HCT116 (cell line): ENCODE data around the gene WFDC1. TPM values are rescaled to one million over a fixed set of nuclear protein-coding genes. Genes with fewer than 3 reads are reported as not detected.
"Not testable (repeated sequence)": the region's sequence is repeated elsewhere in the genome, so short reads cannot be mapped to it uniquely, and the experiment has no call there.

Experiments
- ATAC-seq: fragments of 200-7000 bp; cut with Tn5 transposase; 2 replicates; pipeline ENCODE4 v1.9.1; 2020; ENCODE audit warnings: mild to moderate bottlenecking, moderate library complexity
- BruUV-seq: library from RNA; stranded (reverse); fragments of 400-500 nt; replicated peaks from 2 replicates; lab custom pipeline; 2021; lab: Mats Ljungman, UMichigan
- CTCF ChIA-PET: fragments of 300-600 bp; sonication (Branson Sonifier 250); formaldehyde crosslinking; loops from one replicate; lab custom pipeline; 2021; ENCODE audit warnings: antibody characterized with exemption; lab: Charles Lee
- POLR2A ChIA-PET: fragments of 300-600, 350-600 bp; sonication (Branson Sonifier 250); formaldehyde crosslinking; loops from one replicate; lab custom pipeline; 2021; ENCODE audit warnings: antibody characterized with exemption; lab: Charles Lee
- RAD21 ChIA-PET, 2 experiments: fragments of 300-600 bp; sonication (Branson Sonifier 250); formaldehyde crosslinking; loops; one replicate each; lab custom pipeline; 2023; ENCODE audit warnings: low total read pairs in 2 of 2; ENCODE audit not compliant: uncharacterized antibody in 2 of 2, unreplicated experiment in 2 of 2, low non-redundant PET in 1 of 2; lab: Charles Lee
- DNase-seq: peaks from one replicate; pipeline ENCODE4 v3.0.0-alpha.2; 2010; ENCODE audit warnings: low read depth, low spot score
- H2AFZ ChIP-seq: fragments of 200-600 bp; shearing (Covaris generic), sonication (generic); 2 replicates; pipeline ENCODE4 v1.6.1; 2017; ENCODE audit warnings: low read depth, mixed run types, mixed read lengths, antibody characterized with exemption, low read length; ENCODE audit not compliant: poor library complexity, severe bottlenecking
- H3K27ac ChIP-seq: 2 replicates; pipeline ENCODE4 v1.5.1; 2012; ENCODE audit warnings: low read depth, low read length
- H3K27me3 ChIP-seq: fragments of 200-600 bp; sonication (generic); 2 replicates; pipeline ENCODE4 v1.6.1; 2016; ENCODE audit warnings: mixed run types, low read length, mixed read lengths; ENCODE audit not compliant: insufficient read depth
- H3K36me3 ChIP-seq, 2 experiments: fragments of 200-500 bp in 1 of 2; fragments of 200-600 bp in 1 of 2; sonication (Bioruptor generic) in 1 of 2; sonication (generic) in 1 of 2; 2 replicates each; pipeline versions ENCODE4 v1.5.1 to v1.6.1; 2014 to 2016; ENCODE audit warnings: low read length in 2 of 2, inconsistent platforms in 1 of 2, mixed read lengths in 1 of 2, mixed run types in 1 of 2; ENCODE audit not compliant: insufficient read depth in 2 of 2, control insufficient read depth in 1 of 2
- H3K4me1 ChIP-seq, 2 experiments: fragments of 200-600 bp in 1 of 2; sonication (generic) in 1 of 2; 2 replicates each; pipeline versions ENCODE4 v1.5.1 to v1.6.1; 2012 to 2017; ENCODE audit warnings: low read length in 2 of 2, inconsistent platforms in 1 of 2, mild to moderate bottlenecking in 1 of 2, mixed read lengths in 1 of 2, mixed run types in 1 of 2, moderate library complexity in 1 of 2; ENCODE audit not compliant: insufficient read depth in 2 of 2, control insufficient read depth in 1 of 2
- H3K4me2 ChIP-seq: fragments of 200-600 bp; sonication (generic); 2 replicates; pipeline ENCODE4 v1.6.1; 2017; ENCODE audit warnings: mixed run types, low read length, mixed read lengths
- H3K4me3 ChIP-seq, 2 experiments: fragments of 200-600 bp in 1 of 2; sonication (generic) in 1 of 2; replicated peaks in 1 of 2; 2 replicates each; pipeline ENCODE4 v1.5.1; 2011 to 2016; ENCODE audit warnings: low read length in 2 of 2, control low read depth in 1 of 2, low read depth in 1 of 2, mild to moderate bottlenecking in 1 of 2, mixed read lengths in 1 of 2, mixed run types in 1 of 2
- H3K79me2 ChIP-seq: fragments of 200-600 bp; sonication (generic); 2 replicates; pipeline ENCODE4 v1.6.1; 2017; ENCODE audit warnings: mild to moderate bottlenecking, mixed run types, low read length, moderate library complexity, mixed read lengths; ENCODE audit not compliant: insufficient read depth
- H3K9ac ChIP-seq: fragments of 200-600 bp; sonication (generic); 2 replicates; pipeline ENCODE4 v1.6.1; 2016; ENCODE audit warnings: low read length, mixed read lengths
- H3K9me2 ChIP-seq: fragments of 200-600 bp; sonication (generic), shearing (Covaris generic); 2 replicates; pipeline ENCODE4 v1.6.1; 2017; ENCODE audit warnings: mixed run types, mild to moderate bottlenecking, moderate library complexity; ENCODE audit not compliant: insufficient read depth
- H3K9me3 ChIP-seq, 2 experiments: fragments of 200-500 bp in 1 of 2; fragments of 200-600 bp in 1 of 2; sonication (Bioruptor generic) in 1 of 2; sonication (generic) in 1 of 2; 2 replicates each; pipeline ENCODE4 v1.6.1; 2014 to 2017; ENCODE audit warnings: low read length in 2 of 2, mixed read lengths in 2 of 2, inconsistent platforms in 1 of 2, low read depth in 1 of 2, mild to moderate bottlenecking in 1 of 2, mixed run types in 1 of 2, moderate library complexity in 1 of 2; ENCODE audit not compliant: control insufficient read depth in 1 of 2, insufficient read depth in 1 of 2
- H4K20me1 ChIP-seq: fragments of 200-600 bp; sonication (generic), shearing (Covaris generic); 2 replicates; pipeline ENCODE4 v1.6.1; 2017; ENCODE audit warnings: mixed run types, mild to moderate bottlenecking, moderate library complexity; ENCODE audit not compliant: insufficient read depth
- CEBPB ChIP-seq: IDR thresholded peaks from 2 replicates; pipeline ENCODE4 v1.6.1; 2012; ENCODE audit warnings: low read depth
- EGR1 ChIP-seq: IDR thresholded peaks from 2 replicates; pipeline ENCODE4 v1.6.1; 2012; ENCODE audit warnings: low read depth
- ELF1 ChIP-seq: IDR thresholded peaks from 2 replicates; pipeline ENCODE4 v1.6.1; 2012; ENCODE audit warnings: low read depth, borderline replicate concordance
- EZH2phosphoT487 ChIP-seq: fragments of 200-600 bp; IDR thresholded peaks from 2 replicates; pipeline ENCODE4 v1.6.1; 2018; ENCODE audit warnings: antibody characterized with exemption, borderline replicate concordance
- MAX ChIP-seq: IDR thresholded peaks from 2 replicates; pipeline ENCODE4 v1.6.1; 2012
- RAD21 ChIP-seq: IDR thresholded peaks from 2 replicates; pipeline ENCODE4 v1.6.1; 2012; ENCODE audit warnings: low read depth, mild to moderate bottlenecking
- SRF ChIP-seq: IDR thresholded peaks from 2 replicates; pipeline ENCODE4 v1.6.1; 2012; ENCODE audit warnings: low read depth
- YY1 ChIP-seq: IDR thresholded peaks from 2 replicates; pipeline ENCODE4 v1.6.1; 2011; ENCODE audit warnings: low read length, low read depth, moderate library complexity, mild to moderate bottlenecking; ENCODE audit not compliant: insufficient replicate concordance; ENCODE audit errors: extremely low read depth
- ZFX ChIP-seq: fragments of 450-650 bp; IDR thresholded peaks from 2 replicates; pipeline ENCODE4 v1.6.1; 2017
- ZNF274 ChIP-seq: fragments of 200-500 bp; sonication (Bioruptor generic); IDR thresholded peaks from 2 replicates; pipeline ENCODE4 v1.6.1; 2014; ENCODE audit warnings: mild to moderate bottlenecking, low read depth, low read length, inconsistent platforms
- intact Hi-C: fragments of 100-400 bp; cut with micrococcal nuclease; formaldehyde crosslinking; loops from 2 replicates; pipeline ENCODE4 v1.10.0; 2022
- total RNA-seq: library from RNA; stranded (reverse); gene quantifications from one replicate; pipeline ENCODE4 v1.2.1, GENCODE V29; 2021; ENCODE audit not compliant: unreplicated experiment
- TF ChIP-seq, protein P1 (sequence below): IDR thresholded peaks from 2 replicates; pipeline ENCODE4 v1.6.1; 2012
- TF ChIP-seq, protein P2 (sequence below), 3 experiments: fragments of 200-600 bp in 1 of 3; sonication (generic) in 1 of 3; IDR thresholded peaks in 2 of 3; conservative IDR thresholded peaks in 1 of 3; 2 replicates each; pipeline ENCODE4 v1.5.1; 2012 to 2017; ENCODE audit warnings: low read depth in 2 of 3, low read length in 2 of 3, antibody characterized with exemption in 1 of 3, borderline replicate concordance in 1 of 3, control low read depth in 1 of 3, mild to moderate bottlenecking in 1 of 3, mixed read lengths in 1 of 3, mixed run types in 1 of 3, moderate library complexity in 1 of 3; ENCODE audit not compliant: insufficient read depth in 1 of 3

Gene WFDC1
- total RNA-seq, 1 experiment from 2014 or later: 0.42 TPM

GRCh38 chr16:84334482-84334881 is 39.8 kb downstream of the WFDC1 start:
- CTCF ChIA-PET: no interaction called here
- intact Hi-C loops: no loop called here
- peaks cover 0 to 8% of the 10 kb centered on the region in 2 experiments; a peak in 2 of 4 replicates for H3K4me1 ChIP-seq
- H3K4me3 ChIP-seq: no peak overlapping the region
- RAD21 ChIA-PET: no interaction called here
- no peak overlapping the region for H3K27ac ChIP-seq
- TF ChIP-seq ELF1 (no peak), EGR1 (no peak), ZFX (no peak), YY1 (no peak), ZNF274 (no peak), CEBPB (no peak), MAX (no peak), RAD21 (no peak), SRF (no peak), EZH2phosphoT487 (no peak)
- TF ChIP-seq, protein P1, sequence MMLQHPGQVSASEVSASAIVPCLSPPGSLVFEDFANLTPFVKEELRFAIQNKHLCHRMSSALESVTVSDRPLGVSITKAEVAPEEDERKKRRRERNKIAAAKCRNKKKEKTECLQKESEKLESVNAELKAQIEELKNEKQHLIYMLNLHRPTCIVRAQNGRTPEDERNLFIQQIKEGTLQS: no peak
- TF ChIP-seq, protein P2, sequence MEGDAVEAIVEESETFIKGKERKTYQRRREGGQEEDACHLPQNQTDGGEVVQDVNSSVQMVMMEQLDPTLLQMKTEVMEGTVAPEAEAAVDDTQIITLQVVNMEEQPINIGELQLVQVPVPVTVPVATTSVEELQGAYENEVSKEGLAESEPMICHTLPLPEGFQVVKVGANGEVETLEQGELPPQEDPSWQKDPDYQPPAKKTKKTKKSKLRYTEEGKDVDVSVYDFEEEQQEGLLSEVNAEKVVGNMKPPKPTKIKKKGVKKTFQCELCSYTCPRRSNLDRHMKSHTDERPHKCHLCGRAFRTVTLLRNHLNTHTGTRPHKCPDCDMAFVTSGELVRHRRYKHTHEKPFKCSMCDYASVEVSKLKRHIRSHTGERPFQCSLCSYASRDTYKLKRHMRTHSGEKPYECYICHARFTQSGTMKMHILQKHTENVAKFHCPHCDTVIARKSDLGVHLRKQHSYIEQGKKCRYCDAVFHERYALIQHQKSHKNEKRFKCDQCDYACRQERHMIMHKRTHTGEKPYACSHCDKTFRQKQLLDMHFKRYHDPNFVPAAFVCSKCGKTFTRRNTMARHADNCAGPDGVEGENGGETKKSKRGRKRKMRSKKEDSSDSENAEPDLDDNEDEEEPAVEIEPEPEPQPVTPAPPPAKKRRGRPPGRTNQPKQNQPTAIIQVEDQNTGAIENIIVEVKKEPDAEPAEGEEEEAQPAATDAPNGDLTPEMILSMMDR (IDR thresholded peaks at IDR 0.05 in 2 of 3, conservative IDR thresholded peaks at IDR 0.05 in 1 of 3; ENCODE audit: borderline replicate concordance in 1 of 3, insufficient read depth in 1 of 3, low read depth in 2 of 3, low read length in 2 of 3): no peak
- H4K20me1 ChIP-seq: no peaks in the 10 kb centered on the region
- no peaks in the 10 kb centered on the region for H3K27me3 ChIP-seq
- POLR2A ChIA-PET: no interaction called here
- H3K4me2 ChIP-seq: no peak overlapping the region
- no peaks in the 10 kb centered on the region for H3K36me3 ChIP-seq
- no peak overlapping the region for H3K9ac ChIP-seq
- H2AFZ ChIP-seq: no peak overlapping the region
- H3K9me2 ChIP-seq: no peaks in the 10 kb centered on the region
- no TSS peak for BruUV-seq
- DNase-seq (no peak), ATAC-seq (no peak)
- peaks cover 4 to 9% of the 10 kb centered on the region in 2 experiments; a peak in 2 of 4 replicates for H3K9me3 ChIP-seq
- no peaks in the 10 kb centered on the region for H3K79me2 ChIP-seq

DNA sequence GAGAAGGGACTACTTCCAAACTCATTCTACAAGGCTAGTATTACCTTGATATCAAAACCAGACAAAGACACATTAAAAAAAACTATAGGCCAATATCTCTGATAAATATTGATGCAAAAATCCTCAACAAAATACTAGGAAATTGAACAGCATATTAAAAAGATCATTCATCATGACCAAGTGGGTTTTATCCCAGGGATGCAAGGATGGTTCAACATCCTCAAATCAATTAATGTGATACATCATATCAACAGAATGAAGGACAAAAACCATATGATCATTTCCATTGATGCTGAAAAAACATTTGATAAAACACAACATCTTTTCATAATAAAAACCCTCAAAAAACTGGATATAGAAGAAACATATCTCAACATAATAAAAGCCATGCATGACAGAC is 42.6 kb downstream of the WFDC1 start:
- ATAC-seq, intact Hi-C loops: not testable (repeated sequence)

More for the DNA sequence above, 42.6 kb downstream of the WFDC1 start:
- DNase-seq, RAD21 ChIA-PET, H3K9me3 ChIP-seq, H3K4me1 ChIP-seq, CTCF ChIA-PET, H3K9me2 ChIP-seq, H3K9ac ChIP-seq, BruUV-seq, H4K20me1 ChIP-seq, H3K4me2 ChIP-seq, POLR2A ChIA-PET, H2AFZ ChIP-seq, H3K27ac ChIP-seq, H3K4me3 ChIP-seq, H3K36me3 ChIP-seq, H3K27me3 ChIP-seq, H3K79me2 ChIP-seq: not testable (repeated sequence)
